Keratinocyte (primary cell): ENCODE measurements around the gene ZNF529.

ENCODE experiments used
- EZH2 ChIP-seq: IDR thresholded peaks from one replicate; pipeline ENCODE4 v1.6.1; 2012; ENCODE audit warnings: inconsistent platforms, mild to moderate bottlenecking, low read length, moderate library complexity
- TF ChIP-seq, protein P1 (sequence below), 3 experiments: IDR thresholded peaks in 1 of 3; conservative IDR thresholded peaks in 1 of 3; optimal IDR thresholded peaks in 1 of 3; 2 replicates in 2 of 3; 3 replicates in 1 of 3; pipeline versions ENCODE3 to v1.5.1; 2011; ENCODE audit warnings: low read length in 3 of 3, mild to moderate bottlenecking in 3 of 3, moderate library complexity in 2 of 3, control low read depth in 1 of 3, inconsistent platforms in 1 of 3; ENCODE audit not compliant: insufficient read depth in 2 of 3; ENCODE audit errors: extremely low read depth in 1 of 3

DNA sequence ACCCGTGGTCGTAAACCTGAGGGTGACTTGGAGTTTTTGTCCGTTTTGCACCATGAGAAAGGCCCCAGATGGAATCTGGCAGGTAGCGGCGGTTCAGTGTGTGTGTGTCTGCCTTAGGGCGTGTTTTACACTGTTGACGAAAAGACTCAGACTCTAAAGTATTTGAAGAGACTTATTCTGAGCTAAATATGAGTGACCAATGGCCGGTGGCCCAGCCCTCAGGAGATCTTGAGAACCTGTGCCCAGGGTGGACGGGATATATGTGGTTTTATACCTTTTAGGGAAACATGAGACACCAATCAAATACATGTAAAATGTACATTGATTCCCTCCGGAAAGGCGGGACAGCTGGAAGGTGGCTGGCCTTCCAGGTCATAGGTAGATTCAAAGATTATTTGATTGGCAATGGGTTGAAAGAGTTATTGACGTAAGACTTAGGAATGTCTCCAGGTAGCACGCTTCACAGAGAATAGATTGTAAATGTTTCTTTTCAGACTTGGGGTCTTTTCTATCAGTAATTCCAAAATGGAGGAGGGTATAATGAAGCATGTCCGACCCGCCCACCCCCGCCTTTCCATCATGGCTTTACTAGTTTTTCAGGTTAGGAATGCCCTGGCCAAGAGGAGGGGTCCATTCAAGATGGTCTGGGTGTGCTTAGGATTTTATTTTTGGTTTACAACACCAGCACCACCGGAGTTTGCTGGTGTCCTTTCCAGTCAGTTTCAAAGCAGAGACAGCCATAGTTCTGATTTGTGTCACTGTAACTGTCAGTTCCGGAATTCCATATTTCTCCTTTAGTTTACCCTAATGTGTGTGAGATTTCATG is 1.0 kb upstream of the ZNF529 start:
- TF ChIP-seq, protein P1, sequence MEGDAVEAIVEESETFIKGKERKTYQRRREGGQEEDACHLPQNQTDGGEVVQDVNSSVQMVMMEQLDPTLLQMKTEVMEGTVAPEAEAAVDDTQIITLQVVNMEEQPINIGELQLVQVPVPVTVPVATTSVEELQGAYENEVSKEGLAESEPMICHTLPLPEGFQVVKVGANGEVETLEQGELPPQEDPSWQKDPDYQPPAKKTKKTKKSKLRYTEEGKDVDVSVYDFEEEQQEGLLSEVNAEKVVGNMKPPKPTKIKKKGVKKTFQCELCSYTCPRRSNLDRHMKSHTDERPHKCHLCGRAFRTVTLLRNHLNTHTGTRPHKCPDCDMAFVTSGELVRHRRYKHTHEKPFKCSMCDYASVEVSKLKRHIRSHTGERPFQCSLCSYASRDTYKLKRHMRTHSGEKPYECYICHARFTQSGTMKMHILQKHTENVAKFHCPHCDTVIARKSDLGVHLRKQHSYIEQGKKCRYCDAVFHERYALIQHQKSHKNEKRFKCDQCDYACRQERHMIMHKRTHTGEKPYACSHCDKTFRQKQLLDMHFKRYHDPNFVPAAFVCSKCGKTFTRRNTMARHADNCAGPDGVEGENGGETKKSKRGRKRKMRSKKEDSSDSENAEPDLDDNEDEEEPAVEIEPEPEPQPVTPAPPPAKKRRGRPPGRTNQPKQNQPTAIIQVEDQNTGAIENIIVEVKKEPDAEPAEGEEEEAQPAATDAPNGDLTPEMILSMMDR (optimal IDR thresholded peaks at IDR 0.05 in 1 of 3, IDR thresholded peaks at IDR 0.05 in 1 of 3, conservative IDR thresholded peaks at IDR 0.05 in 1 of 3; ENCODE audit: extremely low read depth in 1 of 3, insufficient read depth in 2 of 3, low read length in 3 of 3) = no peak
- no peak for TF ChIP-seq EZH2
